Fibroblast of gingiva (primary cell): Measurements from ENCODE around the gene CMC2.

ENCODE experiments used
- DNase-seq: peaks from one replicate; pipeline ENCODE4 v3.0.0-alpha.2; 2011; ENCODE audit warnings: low read depth

The CMC2 gene

DNA sequence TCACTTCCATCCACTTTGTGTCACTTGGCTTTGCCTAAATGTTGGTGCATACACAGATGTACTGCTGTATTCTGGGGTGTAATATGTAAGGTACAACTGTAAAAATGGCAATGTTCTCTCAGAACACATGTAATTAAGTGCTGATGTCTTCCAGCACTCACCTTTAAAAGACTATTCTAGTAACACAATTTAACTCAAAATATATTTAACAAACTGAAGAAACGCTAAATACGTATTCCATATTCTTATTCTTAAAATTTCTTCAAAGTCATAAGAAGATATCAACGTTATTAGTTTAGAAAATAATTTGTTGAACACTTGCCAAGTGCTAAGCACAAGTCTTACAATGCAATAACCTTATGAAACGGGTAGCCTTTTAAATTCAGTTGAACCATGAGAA lies 3.6 kb downstream of the CMC2 start:
- no peak for DNase-seq

DNA sequence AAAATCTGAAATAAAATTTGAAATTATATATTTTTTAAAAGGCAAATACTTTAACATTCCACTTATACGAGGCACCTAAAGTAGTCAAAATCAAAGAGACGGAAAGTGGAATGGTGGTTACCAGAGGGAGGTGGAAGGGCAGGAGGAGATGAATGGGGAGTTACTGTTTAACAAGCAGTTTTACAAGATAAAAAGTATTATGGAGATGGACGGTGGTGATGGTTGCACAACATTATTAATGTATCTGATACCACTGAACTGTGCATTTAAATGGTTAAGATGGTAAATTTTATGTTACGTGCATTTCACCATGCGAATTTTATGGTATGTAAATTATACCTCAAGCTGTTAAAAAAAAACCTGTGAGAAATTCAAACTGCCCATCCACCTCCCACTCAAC lies 5.4 kb downstream of the CMC2 start:
- no peak for DNase-seq

- no peak for DNase-seq
Measured at GRCh38 chr16:81000873-81001272, 5.8 kb downstream of the CMC2 start.

- no peak for DNase-seq
Measured at GRCh38 chr16:80997964-80998620, 8.6 kb downstream of the CMC2 start.

DNA sequence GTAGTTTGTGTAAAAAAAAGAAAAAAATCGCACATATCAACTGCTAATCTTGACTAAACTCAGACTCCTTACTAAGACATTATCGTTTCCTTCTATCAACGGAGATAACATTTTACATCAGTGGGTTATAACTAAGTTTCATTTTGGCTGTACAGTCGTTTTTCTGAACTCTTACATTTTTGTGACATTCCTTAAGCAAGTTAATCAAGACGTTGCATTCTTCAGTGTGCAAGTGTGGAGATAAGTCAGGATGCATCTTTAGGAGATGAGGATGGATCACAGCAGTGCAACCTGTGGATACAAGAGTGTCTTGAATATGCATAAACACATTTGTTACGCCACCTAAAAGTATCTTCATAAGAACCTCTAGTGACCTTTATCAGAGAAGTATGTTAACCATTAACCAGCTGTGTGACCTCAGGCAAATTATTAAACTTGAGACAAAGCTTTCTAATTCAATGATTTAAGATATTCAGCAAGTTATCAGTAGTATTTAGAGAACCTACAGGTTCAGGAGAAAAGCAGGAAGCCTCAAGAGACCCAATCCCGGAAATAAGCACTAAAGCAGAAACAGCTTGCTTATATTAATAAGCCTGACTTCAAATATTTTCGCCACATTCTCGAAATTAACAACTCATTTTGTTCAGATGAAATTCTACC lies 9.4 kb downstream of the CMC2 start:
- no peak for DNase-seq

GRCh38 chr16:80996688-80997138 lies 10.0 kb downstream of the CMC2 start:
- DNase-seq = no peak

DNA sequence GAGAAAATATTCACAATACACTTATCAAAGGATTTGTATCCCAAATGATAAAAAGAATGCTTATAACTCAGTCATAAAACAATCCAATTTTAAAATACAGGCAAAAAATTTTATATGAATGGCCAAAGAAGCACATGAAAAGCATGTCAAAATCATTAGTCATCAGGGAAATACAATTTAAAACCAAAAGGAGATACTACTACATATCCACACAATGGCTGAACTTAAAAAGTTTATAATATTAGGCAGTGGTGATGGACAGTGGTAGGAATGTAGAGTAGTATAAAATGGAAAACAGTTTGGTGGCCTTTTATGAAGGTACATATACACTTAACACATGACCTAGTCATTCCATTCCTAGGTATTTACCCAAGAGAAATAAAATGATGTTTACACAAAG lies 12.2 kb downstream of the CMC2 start:
- DNase-seq = no peak

GRCh38 chr16:80993834-80994233 lies 12.9 kb downstream of the CMC2 start:
- DNase-seq = no peak

- peak; percentile 65 for DNase-seq
Measured at GRCh38 chr16:80993307-80993706, 13.4 kb downstream of the CMC2 start.

- no peak for DNase-seq
Measured at GRCh38 chr16:80992676-80993293, 13.9 kb downstream of the CMC2 start.

- DNase-seq = no peak
Measured at GRCh38 chr16:80991792-80992430, 14.8 kb downstream of the CMC2 start.

- no peak for DNase-seq
Measured at GRCh38 chr16:80990978-80991377, 15.7 kb downstream of the CMC2 start.

- DNase-seq = no peak
Measured at GRCh38 chr16:80990577-80990976, 16.1 kb downstream of the CMC2 start.

- DNase-seq = no peak
Measured at GRCh38 chr16:80989801-80990200, 16.9 kb downstream of the CMC2 start.

GRCh38 chr16:80988756-80989155 lies 17.9 kb downstream of the CMC2 start:
- DNase-seq = no peak

GRCh38 chr16:80986557-80986956 lies 20.1 kb downstream of the CMC2 start:
- no peak for DNase-seq

DNA sequence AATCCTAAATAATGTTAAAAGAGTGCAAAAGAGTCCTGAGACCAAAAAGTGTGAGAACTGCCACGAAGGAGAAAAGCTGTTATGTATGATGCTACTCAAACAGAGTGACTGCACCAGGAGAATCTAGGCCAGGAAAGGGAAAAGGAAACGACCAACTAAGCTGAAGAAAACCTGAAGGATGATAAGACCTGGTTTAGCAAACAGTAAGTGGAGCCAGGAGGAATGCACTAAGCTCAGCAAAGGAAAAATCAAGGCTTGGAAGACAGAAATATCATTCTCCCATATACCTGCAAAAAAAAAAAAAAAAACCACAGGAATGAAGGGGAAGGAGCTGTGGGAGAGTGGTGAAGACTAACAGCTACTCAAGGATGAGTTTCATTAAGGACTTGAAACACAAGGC lies 21.1 kb downstream of the CMC2 start:
- no peak for DNase-seq

- DNase-seq = no peak
Measured at GRCh38 chr16:80984124-80984892, 22.4 kb downstream of the CMC2 start.

DNA sequence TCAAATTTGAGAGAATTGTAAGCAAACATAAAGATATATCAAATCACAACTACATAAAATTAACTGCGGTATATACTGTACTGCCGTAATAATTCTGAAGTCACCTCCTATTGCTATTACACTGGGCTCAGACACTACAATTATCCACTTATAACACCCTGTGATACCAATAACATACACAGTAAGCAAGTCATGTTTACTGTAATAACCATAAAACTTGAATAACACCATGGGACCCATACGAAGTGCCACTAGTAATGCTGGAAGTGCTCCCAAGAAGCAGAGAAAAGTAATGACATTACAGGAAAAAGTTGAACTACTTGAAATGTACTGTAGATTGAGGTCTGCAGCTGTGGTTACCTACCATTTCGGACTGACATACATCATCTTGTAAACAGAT lies 24.0 kb downstream of the CMC2 start:
- DNase-seq = no peak

DNA sequence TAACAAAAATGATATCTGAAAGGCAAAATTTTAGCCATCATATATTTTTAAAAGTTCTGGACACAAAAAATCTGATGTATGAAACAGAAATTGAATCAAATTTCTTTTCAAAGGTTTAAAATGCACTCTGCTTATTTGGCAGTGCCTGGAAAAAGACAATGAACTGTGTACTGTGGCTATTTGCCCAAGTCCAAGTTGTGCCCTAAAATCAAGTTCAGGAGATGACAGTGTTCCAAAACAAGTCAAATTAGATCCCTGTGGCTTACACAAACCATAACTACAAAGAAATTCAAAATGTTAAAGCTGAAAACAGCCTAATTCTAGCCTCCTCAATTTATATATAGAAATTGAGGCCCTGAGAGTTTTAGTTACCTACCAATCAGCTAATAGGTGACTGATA lies 25.6 kb downstream of the CMC2 start:
- no peak for DNase-seq

DNA sequence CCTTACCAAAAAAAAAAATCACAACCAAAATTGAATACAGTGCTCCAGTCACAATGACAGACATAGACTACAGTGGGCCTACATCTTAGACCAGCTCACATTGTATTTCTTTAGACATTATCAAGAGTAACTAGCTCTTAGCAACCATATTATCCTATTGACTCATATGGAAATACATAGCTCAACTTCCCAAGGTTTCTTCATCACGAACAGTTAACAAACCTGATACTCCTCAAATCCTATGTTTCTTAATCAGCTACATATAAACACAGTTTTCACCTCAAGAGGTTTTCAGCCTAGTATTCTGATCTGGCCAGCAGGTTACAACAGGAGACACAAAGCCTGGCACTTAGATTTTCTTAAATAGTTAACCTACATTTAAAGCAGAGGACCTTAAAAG lies 29.7 kb downstream of the CMC2 start:
- no peak for DNase-seq

- DNase-seq = no peak
Measured at GRCh38 chr16:80974649-80975376, 31.9 kb downstream of the CMC2 start.
